ENCODE data around the gene ZSWIM4.
A peak's percentile ranks its signal among the peaks of the same experiment; 100 is the strongest.

The ZSWIM4 gene

DNA sequence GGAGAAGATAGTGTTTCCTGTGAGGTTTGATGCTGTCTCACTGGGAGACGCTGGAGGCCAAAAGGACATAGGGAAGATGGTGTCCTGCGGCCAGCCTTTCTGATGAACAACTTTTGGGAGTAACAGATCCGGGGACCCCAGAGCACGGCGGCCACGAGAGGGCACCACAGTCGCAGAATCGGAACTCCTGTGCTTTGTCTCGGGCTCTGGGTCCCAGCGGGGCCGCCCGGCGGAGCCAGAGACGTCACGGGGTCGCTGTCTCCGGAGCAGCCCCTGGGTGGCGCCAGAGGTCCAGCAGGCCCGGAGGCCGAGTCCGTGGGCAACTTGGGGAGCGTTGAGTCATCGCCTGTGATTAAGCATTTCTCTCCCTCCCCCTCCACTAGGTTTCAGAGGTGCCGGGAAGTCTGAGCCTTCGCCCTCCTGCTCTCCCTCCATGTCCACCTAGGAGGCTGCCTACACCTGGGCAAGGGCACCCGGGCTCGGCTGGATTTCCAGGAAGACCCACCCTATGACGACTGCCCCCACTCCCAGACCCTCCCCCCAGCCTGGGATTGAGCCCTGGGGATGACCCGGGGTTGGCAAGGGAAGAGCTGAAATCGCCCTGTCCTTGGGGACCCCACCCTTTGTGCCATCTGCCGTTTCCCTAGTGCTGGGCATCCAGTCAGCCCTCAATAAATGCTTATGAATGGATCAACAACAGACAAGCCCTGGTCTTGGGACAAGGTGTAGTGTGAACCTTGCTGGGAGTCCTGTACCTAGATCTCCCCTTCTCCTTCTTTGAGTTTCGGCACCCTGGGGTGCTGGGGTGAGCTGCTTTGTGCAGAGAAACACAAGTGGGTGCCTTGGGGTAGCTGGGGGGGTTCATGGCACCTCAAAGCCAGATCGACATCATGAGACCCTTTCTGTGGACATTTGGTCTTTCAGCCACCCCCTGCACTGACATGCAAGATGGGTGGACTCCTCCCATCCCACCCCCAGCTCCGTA lies 85.1 kb downstream of the ZSWIM4 start:
- DNase-seq: peak; percentile 30

- DNase-seq: no peak
These were observed 86.0 kb downstream of the ZSWIM4 start for GRCh38 chr19:13881251-13881691.
